HG02973 (cell line): ENCODE data around the gene GRID1.
"Not testable (repeated sequence)": the region's sequence is repeated elsewhere in the genome, so short reads cannot be mapped to it uniquely, and the experiment has no call there.

Experiments used
- ATAC-seq: cut with Tn5 transposase; IDR thresholded peaks from one replicate; pipeline ENCODE4 v1.9.1; 2021; ENCODE audit warnings: moderate library complexity; ENCODE audit not compliant: unreplicated experiment

GRID1 gene

GRCh38 chr10:86123715-86124114, 242.9 kb downstream of the GRID1 start:
- ATAC-seq = no peak

GRCh38 chr10:86123304-86123703, 243.3 kb downstream of the GRID1 start:
- ATAC-seq = no peak

- no peak for ATAC-seq
Observed at GRCh38 chr10:86122646-86123045, 243.9 kb downstream of the GRID1 start.

GRCh38 chr10:86121200-86121599, 245.4 kb downstream of the GRID1 start:
- no peak for ATAC-seq

GRCh38 chr10:86117051-86117450, 249.5 kb downstream of the GRID1 start:
- ATAC-seq = no peak

- no peak for ATAC-seq
Observed at GRCh38 chr10:86113983-86114382, 252.6 kb downstream of the GRID1 start.

- ATAC-seq = no peak
Observed at GRCh38 chr10:86113501-86113900, 253.1 kb downstream of the GRID1 start.

- no peak for ATAC-seq
Observed at GRCh38 chr10:86113044-86113443, 253.6 kb downstream of the GRID1 start.

- no peak for ATAC-seq
Observed at GRCh38 chr10:86111902-86112545, 254.6 kb downstream of the GRID1 start.

GRCh38 chr10:86110156-86110786, 256.3 kb downstream of the GRID1 start:
- no peak for ATAC-seq

- ATAC-seq = no peak
Observed at GRCh38 chr10:86109421-86109820, 257.2 kb downstream of the GRID1 start.

GRCh38 chr10:86108696-86109095, 257.9 kb downstream of the GRID1 start:
- no peak for ATAC-seq

GRCh38 chr10:86107611-86108310, 258.8 kb downstream of the GRID1 start:
- ATAC-seq = not testable (repeated sequence)

- no peak for ATAC-seq
Observed at GRCh38 chr10:86107131-86107530, 259.5 kb downstream of the GRID1 start.

- ATAC-seq = no peak
Observed at GRCh38 chr10:86106616-86107015, 260.0 kb downstream of the GRID1 start.

GRCh38 chr10:86105640-86106039, 261.0 kb downstream of the GRID1 start:
- no peak for ATAC-seq

- ATAC-seq = no peak
Observed at GRCh38 chr10:86105181-86105580, 261.4 kb downstream of the GRID1 start.

- no peak for ATAC-seq
Observed at GRCh38 chr10:86104611-86105145, 261.9 kb downstream of the GRID1 start.

GRCh38 chr10:86104156-86104555, 262.4 kb downstream of the GRID1 start:
- ATAC-seq = no peak

GRCh38 chr10:86103391-86104101, 263.0 kb downstream of the GRID1 start:
- no peak for ATAC-seq

- ATAC-seq = no peak
Observed at GRCh38 chr10:86102451-86102850, 264.1 kb downstream of the GRID1 start.
